Choroid plexus epithelial cell (primary cell): Measurements from ENCODE around the gene DCAF5.

Experiments used
- DNase-seq: peaks from one replicate; pipeline ENCODE4 v3.0.0-alpha.2; 2010; ENCODE audit warnings: low read depth
- H3K4me3 ChIP-seq: 2 replicates; pipeline ENCODE4 v1.5.1; 2011; ENCODE audit warnings: low read depth, mild to moderate bottlenecking, control low read depth, low read length, moderate library complexity
- CTCF ChIP-seq: conservative IDR thresholded peaks from 2 replicates; pipeline ENCODE4 v1.5.1; 2011; ENCODE audit warnings: low read depth, mild to moderate bottlenecking, control low read depth, inconsistent platforms, low read length, moderate library complexity

DCAF5 gene

GRCh38 chr14:69043596-69044260, 109.2 kb downstream of the DCAF5 start:
- TF ChIP-seq CTCF = no peak
- H3K4me3 ChIP-seq = no peak overlapping the region
- peak; percentile 80 for DNase-seq

- no peak for DNase-seq
- TF ChIP-seq CTCF = no peak
- H3K4me3 ChIP-seq = no peak overlapping the region
Observed at GRCh38 chr14:69042787-69043444, 110.0 kb downstream of the DCAF5 start.

GRCh38 chr14:69042299-69042698, 110.6 kb downstream of the DCAF5 start:
- H3K4me3 ChIP-seq = no peak overlapping the region
- DNase-seq = no peak
- TF ChIP-seq CTCF = no peak

GRCh38 chr14:69041783-69042182, 111.1 kb downstream of the DCAF5 start:
- no peak overlapping the region for H3K4me3 ChIP-seq
- no peak for TF ChIP-seq CTCF
- no peak for DNase-seq

- H3K4me3 ChIP-seq = no peak overlapping the region
- DNase-seq = no peak
- TF ChIP-seq CTCF = no peak
Observed at GRCh38 chr14:69040353-69040752, 112.6 kb downstream of the DCAF5 start.

GRCh38 chr14:69039288-69039628, 113.7 kb downstream of the DCAF5 start:
- H3K4me3 ChIP-seq = no peak overlapping the region
- peak; percentile 64 for DNase-seq
- no peak for TF ChIP-seq CTCF

- no peak for TF ChIP-seq CTCF
- no peak overlapping the region for H3K4me3 ChIP-seq
- DNase-seq = peak; percentile 93
Observed at GRCh38 chr14:69038455-69039287, 114.2 kb downstream of the DCAF5 start.
